Esophagus muscularis mucosa (tissue), 4 donors: ENCODE results near the gene CELF4. TPM values are rescaled to one million over a fixed set of nuclear protein-coding genes. Genes with fewer than 3 reads are reported as not detected.

ENCODE experiments used
- DNase-seq: peaks from one replicate; pipeline ENCODE4 v3.0.0-alpha.2; 2017; ENCODE audit errors: extremely low spot score
- H3K27ac ChIP-seq, 4 donors: fragments of 200-600 bp; sonication (generic); replicated peaks in 1 of 4; 1 replicate in 3 of 4; 2 replicates in 1 of 4; pipeline ENCODE4 v1.5.1; 2016 to 2019; ENCODE audit warnings: mild to moderate bottlenecking in 1 of 4
- H3K27me3 ChIP-seq, 4 donors: fragments of 200-600 bp; sonication (generic); one replicate each; pipeline versions ENCODE4 v1.5.1 to v1.6.0; 2016 to 2019
- H3K36me3 ChIP-seq, 4 donors: fragments of 200-600 bp; sonication (generic); one replicate each; pipeline ENCODE4 v1.5.1; 2016 to 2019
- H3K4me1 ChIP-seq, 4 donors: fragments of 200-600 bp; sonication (generic); one replicate each; pipeline ENCODE4 v1.5.1; 2016 to 2019
- H3K4me3 ChIP-seq, 4 donors: fragments of 200-600 bp; sonication (generic); 1 replicate in 2 of 4; 2 replicates in 2 of 4; pipeline ENCODE4 v1.5.1; 2016 to 2019; ENCODE audit warnings: mild to moderate bottlenecking in 4 of 4, moderate library complexity in 1 of 4
- H3K9me3 ChIP-seq, 4 donors: fragments of 200-600 bp; sonication (generic); 1 replicate in 3 of 4; 2 replicates in 1 of 4; pipeline ENCODE4 v1.5.1; 2016 to 2019
- EP300 ChIP-seq: sonication (generic); formaldehyde crosslinking; IDR thresholded peaks from one replicate; pipeline ENCODE4 v1.6.1; 2017; ENCODE audit warnings: antibody characterized with exemption
- POLR2A ChIP-seq: fragments of 450-650 bp; IDR thresholded peaks from one replicate; pipeline ENCODE4 v1.6.1; 2017; ENCODE audit warnings: antibody characterized with exemption, moderate library complexity, mild to moderate bottlenecking, low read depth
- POLR2AphosphoS5 ChIP-seq, 2 donors: sonication (generic); formaldehyde crosslinking; IDR thresholded peaks; one replicate each; pipeline ENCODE4 v1.6.1; 2017; ENCODE audit warnings: antibody characterized with exemption in 2 of 2
- WGBS: methylation state at CpG from one replicate; pipeline ENCODE4 v1.1.5; 2018; 5-methylcytosine and 5-hydroxymethylcytosine counted together
- intact Hi-C: fragments of 100-400 bp; cut with DNase I; formaldehyde crosslinking; loops from one replicate; pipeline ENCODE4 v1.15.1; 2023
- total RNA-seq, 4 donors: library from RNA; depleted of rRNA; stranded (reverse); fragments of >200 nt; gene quantifications; one replicate each; pipeline versions ENCODE4 v1.1.0 to v1.2.1, GENCODE V29; 2016
- TF ChIP-seq, protein P1 (sequence below), 3 experiments: fragments of 200-600 bp in 2 of 3; fragments of 450-650 bp in 1 of 3; sonication (generic) in 2 of 3; IDR thresholded peaks; one replicate each; pipeline ENCODE4 v1.5.1; 2017 to 2019; ENCODE audit warnings: antibody characterized with exemption in 3 of 3, mild to moderate bottlenecking in 2 of 3, moderate library complexity in 1 of 3

The CELF4 gene
- total RNA-seq, 4 donors from 2014 or later: 0.86 to 1.8 (median 1.7) TPM

DNA sequence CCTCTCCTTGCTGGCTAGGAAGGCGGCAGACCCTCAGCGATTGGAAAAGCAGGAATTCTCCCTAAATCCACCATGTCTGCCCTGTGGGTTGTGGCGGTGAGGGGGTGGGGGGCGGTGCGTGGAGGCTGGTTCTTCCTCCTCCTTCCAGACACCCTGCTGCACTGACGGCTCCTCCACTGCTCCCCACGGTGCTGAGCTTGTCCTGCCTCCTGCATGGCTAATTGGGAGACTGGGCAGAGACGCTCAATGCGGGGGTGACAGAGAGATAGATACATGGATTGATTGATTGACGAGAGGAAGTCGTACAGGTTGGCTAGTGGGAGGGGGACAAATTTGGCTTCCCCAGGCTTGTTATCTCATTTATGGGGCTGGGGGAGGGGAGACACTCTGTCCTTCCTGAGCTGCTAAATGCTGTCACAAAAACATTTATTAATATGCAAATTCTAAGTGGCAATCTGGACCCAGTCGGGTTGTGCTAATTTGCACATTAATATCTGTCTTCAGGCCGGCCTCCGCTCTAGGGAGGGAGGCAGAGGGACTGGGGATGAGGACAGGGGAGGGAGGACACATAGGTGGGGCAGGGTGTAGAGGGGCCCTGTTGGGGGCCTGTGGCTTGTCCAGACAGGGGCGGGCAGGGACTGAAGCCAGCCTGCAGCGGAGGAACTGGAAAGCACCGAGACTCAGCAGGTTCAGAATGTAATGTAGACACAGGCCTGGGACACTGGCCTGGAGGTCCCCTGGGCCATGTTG, 181.6 kb downstream of the CELF4 start:
- H3K27me3 ChIP-seq: peaks cover 0 to 18% (median 3%) of the 10 kb centered on the region in 4 donors
- no peaks in the 10 kb centered on the region for H3K4me1 ChIP-seq
- no peak for TF ChIP-seq EP300
- intact Hi-C loops: loop anchor here (2.0 kb wide), 1 partner anchor 155 kb away; no protein-coding TSS in a partner anchor
- H3K4me3 ChIP-seq: no peak overlapping the region
- H3K9me3 ChIP-seq: peaks cover 0 to 6% (median 0%) of the 10 kb centered on the region in 4 donors
- WGBS: 65% methylated on average over 16 of the region's 17 CpGs
- H3K27ac ChIP-seq: no peak overlapping the region
- no peaks in the 10 kb centered on the region for H3K36me3 ChIP-seq
- no peak for DNase-seq

- intact Hi-C loops: no loop called here
- Histone ChIP-seq H3K27ac (no peak overlapping the region), H3K9me3 (no peaks in the 10 kb centered on the region), H3K4me1 (no peaks in the 10 kb centered on the region), H3K36me3 (no peaks in the 10 kb centered on the region), H3K27me3 (peaks cover 0 to 18% (median 3%) of the 10 kb centered on the region in 4 donors), H3K4me3 (no peak overlapping the region)
- DNase-seq: no peak
- TF ChIP-seq, protein P1, sequence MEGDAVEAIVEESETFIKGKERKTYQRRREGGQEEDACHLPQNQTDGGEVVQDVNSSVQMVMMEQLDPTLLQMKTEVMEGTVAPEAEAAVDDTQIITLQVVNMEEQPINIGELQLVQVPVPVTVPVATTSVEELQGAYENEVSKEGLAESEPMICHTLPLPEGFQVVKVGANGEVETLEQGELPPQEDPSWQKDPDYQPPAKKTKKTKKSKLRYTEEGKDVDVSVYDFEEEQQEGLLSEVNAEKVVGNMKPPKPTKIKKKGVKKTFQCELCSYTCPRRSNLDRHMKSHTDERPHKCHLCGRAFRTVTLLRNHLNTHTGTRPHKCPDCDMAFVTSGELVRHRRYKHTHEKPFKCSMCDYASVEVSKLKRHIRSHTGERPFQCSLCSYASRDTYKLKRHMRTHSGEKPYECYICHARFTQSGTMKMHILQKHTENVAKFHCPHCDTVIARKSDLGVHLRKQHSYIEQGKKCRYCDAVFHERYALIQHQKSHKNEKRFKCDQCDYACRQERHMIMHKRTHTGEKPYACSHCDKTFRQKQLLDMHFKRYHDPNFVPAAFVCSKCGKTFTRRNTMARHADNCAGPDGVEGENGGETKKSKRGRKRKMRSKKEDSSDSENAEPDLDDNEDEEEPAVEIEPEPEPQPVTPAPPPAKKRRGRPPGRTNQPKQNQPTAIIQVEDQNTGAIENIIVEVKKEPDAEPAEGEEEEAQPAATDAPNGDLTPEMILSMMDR (IDR thresholded peaks at IDR 0.05): no peak
- TF ChIP-seq POLR2AphosphoS5 (IDR thresholded peaks at IDR 0.05): no peak
- 64% methylated on average over 8 of the region's 8 CpGs for WGBS
Measured at GRCh38 chr18:37383036-37383785, 182.4 kb downstream of the CELF4 start.

DNA sequence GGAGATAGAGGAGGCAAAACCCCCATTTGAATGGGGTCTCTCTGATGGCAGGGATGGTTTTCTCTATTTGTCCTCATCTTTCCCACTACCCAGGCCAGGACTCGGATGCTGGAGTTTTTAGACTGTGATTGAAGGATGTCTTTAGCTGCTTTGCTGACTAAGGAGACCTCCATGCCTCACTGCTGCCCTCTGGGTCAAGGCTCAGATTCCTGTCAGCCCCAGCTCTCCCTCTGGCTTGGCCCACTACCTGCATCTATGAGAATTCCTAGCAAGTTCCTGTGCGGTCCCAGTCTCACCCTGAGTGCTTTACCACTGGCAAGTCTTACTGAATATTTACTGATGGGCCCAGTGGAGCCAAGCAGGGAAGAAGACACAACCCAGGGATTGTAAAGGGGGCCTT, 184.0 kb downstream of the CELF4 start:
- H3K36me3 ChIP-seq: no peaks in the 10 kb centered on the region
- H3K4me3 ChIP-seq: no peak overlapping the region
- TF ChIP-seq EP300 (no peak), POLR2A (no peak), POLR2AphosphoS5 (IDR thresholded peaks at IDR 0.05) (no peak)
- TF ChIP-seq, protein P1 (IDR thresholded peaks at IDR 0.05): no peak
- H3K4me1 ChIP-seq: no peaks in the 10 kb centered on the region
- intact Hi-C loops: no loop called here
- H3K27me3 ChIP-seq: peaks cover 0 to 26% (median 3%) of the 10 kb centered on the region in 4 donors
- no peak overlapping the region for H3K27ac ChIP-seq
- no peaks in the 10 kb centered on the region for H3K9me3 ChIP-seq
- WGBS: 81% methylated on average over 2 of the region's 2 CpGs
- no peak for DNase-seq

- intact Hi-C loops: no loop called here
- TF ChIP-seq POLR2AphosphoS5 (IDR thresholded peaks at IDR 0.05) (no peak), POLR2A (no peak), EP300 (no peak)
- TF ChIP-seq, protein P1 (IDR thresholded peaks at IDR 0.05): no peak
- no peak overlapping the region for H3K27ac ChIP-seq
Measured at GRCh38 chr18:37380546-37381110, 185.0 kb downstream of the CELF4 start.

DNA sequence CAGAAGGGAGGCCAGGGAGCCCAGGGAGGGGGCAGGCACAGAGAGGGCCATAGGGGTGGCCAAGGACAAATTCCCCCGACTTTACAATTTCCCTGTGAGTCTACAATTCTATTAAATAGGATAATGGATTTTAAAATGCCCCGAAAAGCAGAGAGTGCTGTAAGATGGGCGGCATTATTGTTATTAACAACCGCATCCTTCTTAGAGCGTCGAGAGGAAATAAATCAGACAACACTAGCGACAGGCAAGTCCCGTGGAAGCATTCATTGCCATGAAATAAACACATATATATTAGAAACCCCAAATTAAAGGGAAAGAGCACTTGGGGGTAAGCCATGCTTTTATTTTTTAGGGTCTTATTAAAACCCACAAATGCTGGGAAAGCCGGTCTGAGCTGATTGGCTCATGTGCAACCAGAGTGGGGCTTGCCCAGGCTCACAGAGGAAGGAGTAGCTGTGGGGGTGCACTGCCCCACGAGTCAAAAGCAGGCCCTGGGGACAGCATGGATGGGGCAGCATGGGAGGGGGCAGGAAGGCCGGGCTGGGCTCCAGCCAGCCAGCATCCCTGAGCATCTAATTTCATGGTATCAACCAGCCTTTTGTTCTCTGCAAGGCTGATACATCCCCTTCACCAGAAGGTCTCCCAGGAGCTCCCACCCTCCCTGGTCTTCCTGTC, 187.1 kb downstream of the CELF4 start:
- no peaks in the 10 kb centered on the region for H3K4me1 ChIP-seq
- 76% methylated on average over 11 of the region's 11 CpGs for WGBS
- no peak for DNase-seq
- H3K36me3 ChIP-seq: no peaks in the 10 kb centered on the region
- no peak overlapping the region for H3K4me3 ChIP-seq
- H3K27me3 ChIP-seq: peaks cover 0 to 19% (median 0%) of the 10 kb centered on the region in 4 donors
- H3K27ac ChIP-seq: no peak overlapping the region
- TF ChIP-seq EP300 (no peak), POLR2A (no peak), POLR2AphosphoS5 (IDR thresholded peaks at IDR 0.05) (no peak)
- TF ChIP-seq, protein P1 (IDR thresholded peaks at IDR 0.05): no peak
- intact Hi-C loops: no loop called here
- H3K9me3 ChIP-seq: no peaks in the 10 kb centered on the region

More at GRCh38 chr18:37380546-37381110, 185.0 kb downstream of the CELF4 start:
- Histone ChIP-seq H3K9me3 (no peaks in the 10 kb centered on the region), H3K36me3 (no peaks in the 10 kb centered on the region), H3K4me3 (no peak overlapping the region), H3K27me3 (peaks cover 0 to 27% (median 3%) of the 10 kb centered on the region in 4 donors), H3K4me1 (no peaks in the 10 kb centered on the region)
- no peak for DNase-seq
